Tibial nerve (tissue), 4 donors: Measurements from ENCODE around the gene YIPF5. TPM values are rescaled to one million over a fixed set of nuclear protein-coding genes. Genes with fewer than 3 reads are reported as not detected.

ENCODE experiments used
- DNase-seq, 2 donors: peaks; one replicate each; pipeline ENCODE4 v3.0.0-alpha.2; 2019; ENCODE audit warnings: low spot score in 2 of 2
- H3K27ac ChIP-seq, 4 donors: fragments of 200-600 bp; sonication (generic) in 3 of 4; one replicate each; pipeline ENCODE4 v1.5.1; 2017 to 2019; ENCODE audit warnings: mild to moderate bottlenecking in 1 of 4
- H3K27me3 ChIP-seq, 2 donors: fragments of 200-600 bp; sonication (generic) in 1 of 2; one replicate each; pipeline versions ENCODE4 v1.5.1 to v1.6.0; 2017 to 2019
- H3K36me3 ChIP-seq, 3 donors: fragments of 200-600 bp; sonication (generic); one replicate each; pipeline ENCODE4 v1.5.1; 2018 to 2019
- H3K4me1 ChIP-seq, 4 donors: fragments of 200-600 bp; sonication (generic) in 3 of 4; one replicate each; pipeline ENCODE4 v1.5.1; 2017 to 2019
- H3K4me3 ChIP-seq, 4 donors: fragments of 200-600 bp; sonication (generic) in 3 of 4; one replicate each; pipeline ENCODE4 v1.5.1; 2017 to 2019; ENCODE audit warnings: mild to moderate bottlenecking in 1 of 4, moderate library complexity in 1 of 4
- H3K9me3 ChIP-seq, 4 donors: fragments of 200-600 bp; sonication (generic) in 3 of 4; one replicate each; pipeline ENCODE4 v1.5.1; 2017 to 2019
- CTCF ChIP-seq, 5 experiments: fragments of 200-600 bp in 3 of 5; fragments of 450-650 bp in 2 of 5; sonication (generic) in 3 of 5; IDR thresholded peaks; one replicate each; pipeline ENCODE4 v1.5.1; 2016 to 2019; ENCODE audit warnings: antibody characterized with exemption in 5 of 5, mild to moderate bottlenecking in 3 of 5, moderate library complexity in 2 of 5
- EP300 ChIP-seq, 2 donors: sonication (generic); formaldehyde crosslinking; IDR thresholded peaks; one replicate each; pipeline ENCODE4 v1.6.1; 2017; ENCODE audit warnings: antibody characterized with exemption in 2 of 2, mild to moderate bottlenecking in 1 of 2
- POLR2A ChIP-seq, 2 donors: fragments of 450-650 bp; IDR thresholded peaks; one replicate each; pipeline ENCODE4 v1.6.1; 2017; ENCODE audit warnings: antibody characterized with exemption in 2 of 2, mild to moderate bottlenecking in 2 of 2, moderate library complexity in 2 of 2
- WGBS, 2 donors: methylation state at CpG; one replicate each; pipeline ENCODE4 v1.1.5; 2018; 5-methylcytosine and 5-hydroxymethylcytosine counted together
- total RNA-seq, 4 donors: library from RNA; depleted of rRNA; stranded (reverse); fragments of >200 nt; gene quantifications; one replicate each; pipeline ENCODE4 v1.1.0, GENCODE V29; 2016

YIPF5 gene
- total RNA-seq, 4 donors from 2014 or later = 19.5 to 35.6 (median 31.6) TPM

GRCh38 chr5:144206141-144206540 is 35.7 kb upstream of the YIPF5 start:
- Histone ChIP-seq H3K4me1 (peaks cover 0 to 18% (median 3%) of the 10 kb centered on the region in 4 donors), H3K27ac (no peak overlapping the region), H3K9me3 (no peaks in the 10 kb centered on the region), H3K4me3 (no peak overlapping the region), H3K27me3 (peaks cover 0 to 34% of the 10 kb centered on the region in 2 donors), H3K36me3 (no peaks in the 10 kb centered on the region)
- 48 to 52% methylated on average over 2 of the region's 2 CpGs for WGBS, 2 donors
- no peak for DNase-seq
- no peak for TF ChIP-seq POLR2A (IDR thresholded peaks at IDR 0.05)
- no peak for TF ChIP-seq CTCF (IDR thresholded peaks at IDR 0.05)
- TF ChIP-seq EP300 (IDR thresholded peaks at IDR 0.05) = no peak

- Histone ChIP-seq H3K27ac (no peak overlapping the region), H3K9me3 (no peaks in the 10 kb centered on the region), H3K4me3 (peak overlapping the region in 2 of 4 donors; percentile 2 to 38), H3K27me3 (peaks cover 0 to 37% of the 10 kb centered on the region in 2 donors), H3K4me1 (peaks cover 0 to 18% (median 3%) of the 10 kb centered on the region in 4 donors), H3K36me3 (no peaks in the 10 kb centered on the region)
- TF ChIP-seq EP300 (IDR thresholded peaks at IDR 0.05) = no peak
- no peak for TF ChIP-seq POLR2A (IDR thresholded peaks at IDR 0.05)
- TF ChIP-seq CTCF (IDR thresholded peaks at IDR 0.05) = no peak
- 1% methylated on average over 21 to 31 of the region's 31 CpGs for WGBS, 2 donors
- DNase-seq = no peak
These were observed 34.7 kb upstream of the YIPF5 start for GRCh38 chr5:144205141-144205551.

- WGBS, 2 donors = 40% methylated on average over 10 of the region's 10 CpGs
- peak; percentile 64 to 82 (median 79) for TF ChIP-seq CTCF (IDR thresholded peaks at IDR 0.05)
- TF ChIP-seq EP300 (IDR thresholded peaks at IDR 0.05) = no peak
- TF ChIP-seq POLR2A (IDR thresholded peaks at IDR 0.05) = no peak
- H3K4me1 ChIP-seq = peaks cover 0 to 18% (median 3%) of the 10 kb centered on the region in 4 donors
- H3K9me3 ChIP-seq = no peaks in the 10 kb centered on the region
- peak; percentile 20 to 87 for DNase-seq
- H3K36me3 ChIP-seq = no peaks in the 10 kb centered on the region
- H3K27me3 ChIP-seq = peaks cover 0 to 37% of the 10 kb centered on the region in 2 donors
- H3K4me3 ChIP-seq = no peak overlapping the region
- no peak overlapping the region for H3K27ac ChIP-seq
These were observed 33.5 kb upstream of the YIPF5 start for GRCh38 chr5:144203750-144204596.

- peaks cover 0 to 37% of the 10 kb centered on the region in 2 donors for H3K27me3 ChIP-seq
- no peak overlapping the region for H3K27ac ChIP-seq
- 54 to 82% methylated on average over 1 of the region's 1 CpG for WGBS, 2 donors
- TF ChIP-seq POLR2A (IDR thresholded peaks at IDR 0.05) (no peak), EP300 (IDR thresholded peaks at IDR 0.05) (no peak), CTCF (IDR thresholded peaks at IDR 0.05) (no peak)
- no peaks in the 10 kb centered on the region for H3K36me3 ChIP-seq
- H3K4me3 ChIP-seq = no peak overlapping the region
- no peaks in the 10 kb centered on the region for H3K9me3 ChIP-seq
- peaks cover 0 to 18% (median 3%) of the 10 kb centered on the region in 4 donors for H3K4me1 ChIP-seq
- no peak for DNase-seq
These were observed 32.3 kb upstream of the YIPF5 start for GRCh38 chr5:144202726-144203125.

GRCh38 chr5:144202072-144202471 is 31.6 kb upstream of the YIPF5 start:
- H3K27me3 ChIP-seq = peaks cover 0 to 37% of the 10 kb centered on the region in 2 donors

More at GRCh38 chr5:144202072-144202471, 31.6 kb upstream of the YIPF5 start:
- TF ChIP-seq POLR2A (IDR thresholded peaks at IDR 0.05) = no peak
- no peak for TF ChIP-seq CTCF (IDR thresholded peaks at IDR 0.05)
- no peak for TF ChIP-seq EP300 (IDR thresholded peaks at IDR 0.05)
- 30 to 33% methylated on average over 10 of the region's 10 CpGs for WGBS, 2 donors
- Histone ChIP-seq H3K4me1 (peaks cover 0 to 18% (median 3%) of the 10 kb centered on the region in 4 donors), H3K9me3 (no peaks in the 10 kb centered on the region), H3K4me3 (no peak overlapping the region), H3K27ac (no peak overlapping the region), H3K36me3 (no peaks in the 10 kb centered on the region)
- no peak for DNase-seq
